Stimulated activated CD8-positive, alpha-beta memory T cell treated with anti-CD3 and anti-CD28 coated beads, Interleukin-12 subunit alpha, Interleukin-12 subunit beta, amount 100 ng/mL, for 4 hours (primary cell): ENCODE results near the gene MIPOL1.
"Not testable (repeated sequence)": the region's sequence is repeated elsewhere in the genome, so short reads cannot be mapped to it uniquely, and the experiment has no call there.

Source experiments
- DNase-seq: peaks from one replicate; pipeline ENCODE4 v3.0.0-alpha.2; 2020; ENCODE audit warnings: low read depth

The MIPOL1 gene, protein sequence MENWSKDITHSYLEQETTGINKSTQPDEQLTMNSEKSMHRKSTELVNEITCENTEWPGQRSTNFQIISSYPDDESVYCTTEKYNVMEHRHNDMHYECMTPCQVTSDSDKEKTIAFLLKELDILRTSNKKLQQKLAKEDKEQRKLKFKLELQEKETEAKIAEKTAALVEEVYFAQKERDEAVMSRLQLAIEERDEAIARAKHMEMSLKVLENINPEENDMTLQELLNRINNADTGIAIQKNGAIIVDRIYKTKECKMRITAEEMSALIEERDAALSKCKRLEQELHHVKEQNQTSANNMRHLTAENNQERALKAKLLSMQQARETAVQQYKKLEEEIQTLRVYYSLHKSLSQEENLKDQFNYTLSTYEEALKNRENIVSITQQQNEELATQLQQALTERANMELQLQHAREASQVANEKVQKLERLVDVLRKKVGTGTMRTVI

DNA sequence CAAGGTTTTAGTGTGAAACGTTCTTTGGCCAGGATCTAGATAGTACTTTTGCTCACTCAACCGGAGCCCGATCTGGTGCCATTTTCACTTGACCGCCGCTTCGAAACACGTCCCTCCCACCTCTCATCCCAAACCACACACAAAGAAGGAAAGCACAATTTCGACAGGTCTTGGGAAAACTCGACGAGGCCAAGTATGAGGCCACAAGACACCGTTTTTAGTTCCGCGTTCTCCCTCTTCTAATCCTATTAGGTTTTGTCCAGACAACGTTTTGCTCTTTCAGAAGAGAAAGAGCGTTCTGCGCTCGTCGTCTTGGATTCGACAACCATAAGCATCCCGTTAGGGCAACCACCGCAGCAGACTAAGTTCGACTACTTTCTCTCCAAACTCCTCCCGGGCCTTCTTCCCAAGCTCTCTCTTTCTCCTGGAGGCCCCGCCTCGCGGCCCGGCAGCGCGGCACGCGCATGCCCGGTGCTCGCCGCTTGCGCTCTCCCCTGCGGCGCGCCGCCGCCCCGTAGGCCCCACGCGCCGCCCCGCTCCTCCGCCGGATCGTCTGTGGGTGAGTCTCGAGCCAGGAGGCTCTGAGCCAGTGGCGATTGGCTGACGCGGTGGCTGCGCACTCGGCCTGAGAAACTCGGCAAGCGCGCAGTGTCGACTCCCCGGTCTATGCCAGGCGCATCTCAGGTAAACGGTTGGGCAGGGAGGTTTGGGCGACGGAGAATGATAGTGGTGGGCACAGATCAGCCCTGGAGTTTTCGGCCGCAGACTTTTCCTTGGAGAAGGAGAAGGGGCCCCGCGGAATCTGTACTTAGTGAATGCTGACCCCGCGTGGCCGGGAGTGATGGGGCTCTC, at the start of gene MIPOL1:
MIPOL1 (plus strand) TSS at position 517 of the 852 bp plus-strand sequence. CDS start 49,952 bp downstream, outside the sequence.
- DNase-seq, result no peak

GRCh38 chr14:37150414-37150813, 47.3 kb upstream of the MIPOL1 start:
- no peak for DNase-seq

DNA sequence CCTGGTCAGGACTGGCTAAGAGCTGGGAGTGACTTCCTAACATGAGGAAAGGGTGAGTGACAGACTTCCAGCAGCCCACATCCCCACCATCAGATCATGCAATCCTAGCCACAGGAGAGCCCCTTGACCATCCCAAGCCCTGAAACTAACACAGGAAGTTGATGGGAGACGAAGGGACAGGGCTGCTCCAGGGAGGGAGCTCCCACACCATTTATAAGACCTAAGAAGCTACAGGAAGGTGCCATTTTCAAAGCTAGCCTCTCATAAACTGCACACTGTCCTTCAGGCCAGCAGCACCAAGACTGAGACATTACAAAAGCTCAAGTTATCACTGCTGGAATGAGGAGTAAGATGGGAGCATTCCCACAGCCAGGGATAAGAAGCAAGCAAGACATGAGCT, 44.7 kb upstream of the MIPOL1 start:
- no peak for DNase-seq

- DNase-seq, result no peak
Observed at GRCh38 chr14:37153483-37153882, 44.3 kb upstream of the MIPOL1 start.

DNA sequence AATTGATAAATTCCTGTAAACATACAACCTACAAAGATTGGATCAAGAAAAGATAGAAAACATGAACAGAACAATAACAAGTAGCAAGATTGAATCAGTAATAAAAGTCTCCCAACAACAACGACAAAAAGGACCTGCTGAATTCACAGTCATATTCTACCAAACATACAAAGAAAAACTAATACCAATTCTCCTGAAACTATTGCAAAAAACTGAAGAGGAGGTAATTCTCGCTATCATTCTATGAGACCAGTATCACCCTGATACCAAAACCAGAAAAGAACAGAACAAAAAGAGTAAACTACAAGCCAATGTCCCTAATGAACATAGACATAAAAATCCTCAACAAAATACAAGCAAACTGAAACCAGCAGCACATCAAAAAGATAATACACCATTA, 39.8 kb upstream of the MIPOL1 start:
- DNase-seq, result no peak

DNA sequence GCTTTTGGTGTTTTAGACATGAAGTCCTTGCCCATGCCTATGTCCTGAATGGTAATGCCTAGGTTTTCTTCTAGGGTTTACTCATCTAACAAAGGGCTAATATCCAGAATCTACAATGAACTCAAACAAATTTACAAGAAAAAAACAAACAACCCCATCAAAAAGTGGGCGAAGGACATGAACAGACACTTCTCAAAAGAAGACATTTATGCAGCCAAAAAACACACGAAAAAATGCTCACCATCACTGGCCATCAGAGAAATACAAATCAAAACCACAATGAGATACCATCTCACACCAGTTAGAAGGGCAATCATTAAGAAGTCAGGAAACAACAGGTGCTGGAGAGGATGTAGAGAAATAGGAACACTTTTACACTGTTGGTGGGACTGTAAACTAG, 35.4 kb upstream of the MIPOL1 start:
- not testable (repeated sequence) for DNase-seq

GRCh38 chr14:37165794-37166193, 31.9 kb upstream of the MIPOL1 start:
- no peak for DNase-seq

DNA sequence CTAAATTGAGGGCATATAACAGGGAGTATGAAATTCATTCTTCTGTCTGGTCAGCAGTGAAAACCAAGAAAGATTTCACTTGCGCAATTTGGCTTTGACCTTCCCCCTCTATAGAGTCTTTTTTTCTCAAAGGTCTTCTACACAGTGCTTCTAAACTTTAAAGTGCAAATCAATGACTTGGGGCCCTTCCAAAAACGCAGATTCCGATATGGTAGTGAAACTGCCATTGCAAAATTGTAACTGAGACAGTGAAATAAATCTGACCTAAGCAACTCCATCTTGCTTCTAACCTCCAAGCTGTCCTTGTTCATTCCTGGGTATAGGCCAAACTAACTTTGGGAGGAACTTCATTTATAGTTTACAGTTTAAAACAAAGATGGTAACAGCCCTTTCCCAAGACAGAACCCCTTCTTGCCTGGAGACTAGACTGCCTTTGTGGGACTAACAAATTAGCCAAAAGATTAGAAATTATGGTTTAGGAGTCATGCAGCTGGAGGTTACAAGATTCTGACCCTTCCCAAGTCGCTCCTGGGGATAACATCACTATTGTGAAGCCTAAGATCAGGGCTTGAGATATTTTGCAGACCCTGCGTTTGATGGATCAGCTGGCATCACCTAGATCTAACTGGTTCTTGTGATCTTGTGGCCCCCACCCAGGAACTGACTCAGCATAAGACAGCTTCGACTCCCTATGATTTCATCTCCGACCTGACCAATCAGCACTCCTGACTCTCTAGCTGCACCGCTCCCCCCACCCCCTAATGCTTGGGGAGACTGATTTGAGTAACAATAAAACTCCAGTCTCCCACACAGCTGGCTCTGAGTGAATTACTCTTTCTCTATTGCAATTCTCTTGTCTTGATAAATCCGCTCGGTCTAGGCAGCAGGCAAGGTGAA, 30.3 kb upstream of the MIPOL1 start:
- no peak for DNase-seq

DNA sequence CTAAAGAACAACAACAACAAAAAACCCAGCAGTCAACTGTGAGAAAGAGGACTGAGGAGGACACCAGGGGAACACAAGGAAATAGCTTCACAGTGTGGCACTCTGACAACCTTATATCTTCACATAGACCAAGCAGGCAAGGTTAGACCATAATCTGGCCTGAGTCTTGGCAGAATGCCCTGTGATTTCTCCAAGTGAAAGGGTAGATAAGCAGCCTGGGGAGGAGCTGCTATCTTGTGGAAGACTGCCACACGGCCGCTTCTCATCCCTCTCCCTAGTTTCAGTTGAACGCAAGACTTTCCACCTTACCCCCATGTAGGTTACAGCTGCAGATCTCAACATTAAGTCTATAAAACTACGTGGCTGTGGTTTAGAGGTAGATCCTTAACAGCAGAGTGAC, 29.0 kb upstream of the MIPOL1 start:
- DNase-seq, result no peak

- DNase-seq, result no peak
Observed at GRCh38 chr14:37170237-37170636, 27.5 kb upstream of the MIPOL1 start.

DNA sequence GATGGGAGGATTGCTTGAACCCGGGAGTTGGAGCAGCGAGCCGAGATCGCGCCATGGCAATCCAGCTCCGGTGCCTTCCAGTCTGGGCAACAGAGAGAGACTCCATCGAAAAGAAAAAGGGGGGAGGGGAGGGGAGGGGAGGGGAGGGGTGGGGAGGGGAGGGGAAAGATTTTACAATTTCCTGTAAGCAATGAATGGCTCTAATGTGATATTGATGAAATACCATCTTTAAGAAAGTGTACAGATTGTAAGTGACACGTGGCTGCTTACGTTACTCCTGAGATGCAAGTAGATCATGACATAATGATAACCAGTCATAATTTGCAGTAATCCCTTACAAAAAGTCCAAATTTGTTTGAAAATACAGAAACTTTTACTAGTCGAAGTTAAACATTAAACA, 26.7 kb upstream of the MIPOL1 start:
- DNase-seq, result no peak

DNA sequence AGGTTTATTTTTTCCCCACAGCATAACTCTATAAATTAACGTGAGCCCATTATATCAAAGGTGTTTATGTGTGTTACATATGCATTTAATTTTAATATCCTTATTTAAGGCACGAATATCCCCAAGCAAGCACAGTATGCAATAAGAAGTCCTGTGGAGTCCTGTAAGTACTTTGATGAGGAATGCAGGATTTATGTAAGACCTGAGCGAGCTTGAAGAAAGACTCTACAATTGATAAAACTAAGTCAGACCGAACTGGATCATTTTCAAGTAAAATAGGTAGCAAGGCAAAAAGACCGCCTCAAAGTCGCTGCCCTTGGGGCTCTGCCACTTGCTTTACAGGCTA, 26.1 kb upstream of the MIPOL1 start:
- DNase-seq, result no peak

- DNase-seq, result no peak
Observed at GRCh38 chr14:37172024-37172869, 25.5 kb upstream of the MIPOL1 start, which contains the start of gene SLC25A21. TSS of gene SLC25A21 (minus strand) at chr14:37172606.

DNA sequence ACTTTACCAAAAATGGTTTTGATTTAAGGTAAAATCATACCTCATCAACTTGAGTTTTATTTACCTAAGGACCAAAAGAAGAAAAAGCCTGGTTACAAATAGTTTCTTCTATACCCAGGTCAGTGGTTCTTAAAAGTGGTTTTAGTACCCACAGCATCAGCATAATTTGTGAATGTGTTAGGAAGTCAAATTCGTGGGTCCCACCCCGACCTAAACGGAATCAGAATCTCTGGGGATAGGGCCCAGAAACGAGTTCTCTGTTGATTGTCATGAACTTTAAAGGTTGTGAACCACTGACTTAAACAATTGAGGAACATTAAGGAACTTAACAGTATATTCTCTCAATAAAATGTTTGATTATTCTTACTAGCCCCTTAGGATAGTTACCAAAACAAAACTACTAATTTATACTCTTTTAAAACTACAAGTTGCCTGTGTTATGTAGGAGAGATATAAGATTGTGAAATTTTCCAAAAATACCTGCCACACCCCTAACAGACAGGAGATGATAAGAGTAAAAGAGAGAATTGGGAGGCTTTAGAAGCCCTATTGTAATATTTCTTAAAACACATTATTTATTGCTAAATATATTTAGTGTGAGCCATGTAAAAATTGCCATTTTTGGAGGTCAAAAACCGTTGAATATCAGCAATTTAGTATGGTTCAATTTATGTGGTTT, 24.7 kb upstream of the MIPOL1 start:
- no peak for DNase-seq

- no peak for DNase-seq
Observed at GRCh38 chr14:37179896-37180502, 17.7 kb upstream of the MIPOL1 start.

DNA sequence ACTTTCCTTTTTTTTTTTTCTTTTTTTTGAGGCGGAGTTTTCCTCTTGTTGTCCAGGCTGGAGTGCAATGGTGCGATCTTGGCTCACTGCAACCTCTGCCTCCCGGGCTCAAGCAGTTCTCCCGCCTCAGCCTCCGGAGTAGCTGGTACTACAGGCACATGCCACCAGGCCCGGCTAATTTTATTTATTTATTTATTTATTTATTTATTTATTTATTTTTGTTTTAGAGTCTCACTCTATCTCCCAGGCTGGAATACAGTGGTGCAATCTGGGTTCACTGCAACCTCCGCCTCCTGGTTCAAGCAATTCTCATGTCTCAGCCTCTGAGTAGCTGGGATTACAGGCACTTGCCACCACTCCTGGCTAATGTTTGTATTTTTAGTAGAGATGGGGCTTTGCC, 16.9 kb upstream of the MIPOL1 start:
- not testable (repeated sequence) for DNase-seq

DNA sequence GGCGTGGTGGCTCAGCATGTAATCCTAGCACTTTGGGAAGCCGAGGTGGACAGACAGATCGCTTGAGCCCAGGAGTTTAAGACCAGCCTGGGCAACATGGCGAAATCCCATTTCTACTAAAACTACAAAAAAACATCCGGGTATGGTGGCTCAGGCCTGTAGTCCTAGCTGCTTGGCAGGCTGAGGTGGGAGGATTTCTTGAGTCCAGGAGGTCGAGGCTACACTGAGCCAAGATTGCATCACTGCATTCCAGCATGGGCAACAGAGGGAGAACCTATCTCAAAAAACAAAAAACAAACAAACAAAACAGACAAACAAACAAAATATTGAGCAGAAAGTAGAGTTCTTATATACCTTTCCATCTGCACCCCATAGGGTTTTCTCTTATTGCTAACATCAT, 16.3 kb upstream of the MIPOL1 start:
- no peak for DNase-seq

DNA sequence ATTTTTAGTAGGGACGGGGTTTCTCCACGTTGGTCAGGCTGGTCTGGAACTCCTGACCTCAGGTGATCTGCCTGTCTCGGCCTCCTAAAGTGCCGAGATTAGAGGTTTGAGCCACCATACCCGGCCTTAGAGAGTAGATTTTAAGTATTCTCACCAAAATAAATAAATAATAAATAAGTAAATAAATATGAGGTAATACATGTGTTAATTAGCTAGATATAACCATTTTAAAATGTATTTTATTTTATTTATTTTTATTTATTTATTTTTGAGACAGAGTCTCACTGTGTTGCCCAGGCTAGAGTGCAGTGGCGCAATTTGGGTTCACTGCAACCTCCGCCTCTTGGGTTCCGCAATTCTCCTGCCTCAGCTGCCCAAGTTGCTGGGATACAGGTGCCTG, 13.2 kb upstream of the MIPOL1 start:
- not testable (repeated sequence) for DNase-seq

GRCh38 chr14:37185670-37186069, 12.1 kb upstream of the MIPOL1 start:
- no peak for DNase-seq

DNA sequence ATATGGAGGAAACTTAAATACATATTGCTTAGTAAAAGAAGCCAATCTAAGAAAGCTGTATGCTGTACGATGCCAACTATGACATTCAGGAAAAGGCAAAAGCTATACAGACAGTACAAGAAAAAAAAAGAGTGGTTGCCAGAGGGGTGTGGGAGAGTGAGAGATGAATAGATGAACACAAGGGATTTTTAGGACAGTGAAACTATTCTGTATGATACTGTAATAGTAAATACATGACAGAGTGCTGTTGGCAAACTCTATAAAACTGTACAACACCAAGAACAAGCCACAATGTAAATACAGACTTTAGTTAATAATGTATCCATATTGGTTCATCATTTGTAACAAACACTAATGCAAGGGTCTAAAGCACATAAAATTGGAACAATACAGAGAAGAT, 10.9 kb upstream of the MIPOL1 start:
- no peak for DNase-seq
